DND-41 (cell line): ENCODE results near the gene MEIOC.

ENCODE experiments used
- ATAC-seq: fragments of 200-7000 bp; cut with Tn5 transposase; 3 replicates; pipeline ENCODE4 v1.9.1; 2021; ENCODE audit warnings: low read depth; ENCODE audit not compliant: insufficient read depth
- DNase-seq: peaks from one replicate; pipeline ENCODE4 v3.0.0-alpha.2; 2020
- H2AFZ ChIP-seq: 2 replicates; pipeline ENCODE4 v1.6.0; 2012; ENCODE audit warnings: low read depth, low read length
- H3K27ac ChIP-seq: 2 replicates; pipeline ENCODE4 v1.5.1; 2012; ENCODE audit warnings: low read length, inconsistent platforms
- H3K27me3 ChIP-seq: fragments of 200-600 bp; sonication (generic); 2 replicates; pipeline ENCODE4 v1.6.0; 2012; ENCODE audit warnings: low read length, mild to moderate bottlenecking, inconsistent platforms; ENCODE audit not compliant: insufficient read depth, poor library complexity
- H3K36me3 ChIP-seq: 2 replicates; pipeline ENCODE4 v1.5.1; 2012; ENCODE audit warnings: low read length, inconsistent platforms; ENCODE audit not compliant: insufficient read depth
- H3K4me1 ChIP-seq: 2 replicates; pipeline ENCODE4 v1.5.1; 2012; ENCODE audit warnings: mild to moderate bottlenecking, low read length; ENCODE audit not compliant: insufficient read depth
- H3K4me2 ChIP-seq: 2 replicates; pipeline ENCODE4 v1.6.0; 2012; ENCODE audit warnings: mild to moderate bottlenecking, moderate library complexity, low read length, inconsistent platforms; ENCODE audit not compliant: insufficient read depth
- H3K4me3 ChIP-seq, 2 experiments: fragments of 200-600 bp in 1 of 2; shearing (Covaris generic) in 1 of 2; 2 replicates each; pipeline ENCODE4 v1.5.1; 2012 to 2016; ENCODE audit warnings: inconsistent platforms in 2 of 2, low read length in 2 of 2, mild to moderate bottlenecking in 2 of 2, low read depth in 1 of 2, moderate library complexity in 1 of 2
- H3K79me2 ChIP-seq: 2 replicates; pipeline ENCODE4 v1.6.0; 2012; ENCODE audit warnings: low read length, inconsistent platforms; ENCODE audit not compliant: insufficient read depth
- H3K9ac ChIP-seq: 2 replicates; pipeline ENCODE4 v1.6.0; 2012; ENCODE audit warnings: low read depth, mild to moderate bottlenecking, inconsistent platforms, low read length, moderate library complexity
- H3K9me3 ChIP-seq: 2 replicates; pipeline ENCODE4 v1.5.1; 2012; ENCODE audit warnings: low read length, moderate library complexity, mild to moderate bottlenecking, inconsistent platforms; ENCODE audit not compliant: insufficient read depth, severe bottlenecking
- H4K20me1 ChIP-seq: 2 replicates; pipeline ENCODE4 v1.6.0; 2012; ENCODE audit warnings: low read length; ENCODE audit not compliant: insufficient read depth
- CTCF ChIP-seq: IDR thresholded peaks from 2 replicates; pipeline ENCODE4 v1.5.1; 2012; ENCODE audit warnings: borderline replicate concordance, low read length, moderate library complexity, mild to moderate bottlenecking; ENCODE audit not compliant: poor library complexity, severe bottlenecking; ENCODE audit errors: extremely low read depth
- EZH2 ChIP-seq: IDR thresholded peaks from 3 replicates; pipeline ENCODE4 v1.6.1; 2012; ENCODE audit warnings: borderline replicate concordance, low read depth, mild to moderate bottlenecking, moderate library complexity, low read length, inconsistent platforms; ENCODE audit not compliant: severe bottlenecking

Gene MEIOC

DNA sequence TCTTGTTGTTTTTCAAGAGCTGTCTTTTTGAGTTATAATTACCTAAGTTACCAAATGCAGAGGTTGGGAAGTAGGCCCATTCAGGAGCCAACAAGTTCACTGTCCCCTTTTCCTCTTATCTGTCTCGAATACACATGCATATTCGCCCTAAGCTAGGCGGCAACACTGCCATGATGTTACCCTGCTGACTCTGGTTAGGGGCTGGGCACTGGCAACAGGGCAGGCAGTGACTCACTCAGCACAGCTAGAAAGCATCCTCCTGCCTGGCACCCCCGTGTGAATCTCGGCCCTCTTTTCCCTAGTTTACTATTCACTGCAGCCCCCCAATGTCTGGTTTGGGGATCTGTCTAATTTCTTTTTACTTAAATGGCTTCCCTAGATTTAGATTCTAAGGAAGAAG lies 66.0 kb downstream of the MEIOC start:
- no peak overlapping the region for H3K4me2 ChIP-seq
- H3K4me3 ChIP-seq, result no peak overlapping the region
- DNase-seq (no peak), ATAC-seq (no peak)
- H4K20me1 ChIP-seq, result no peaks in the 10 kb centered on the region
- H3K79me2 ChIP-seq, result no peaks in the 10 kb centered on the region
- no peaks in the 10 kb centered on the region for H3K4me1 ChIP-seq
- no peak overlapping the region for H3K27ac ChIP-seq
- no peaks in the 10 kb centered on the region for H3K9me3 ChIP-seq
- no peak overlapping the region for H3K9ac ChIP-seq
- TF ChIP-seq EZH2, result no peak
- TF ChIP-seq CTCF, result no peak
- H3K36me3 ChIP-seq, result peaks cover 50% of the 10 kb centered on the region
- no peaks in the 10 kb centered on the region for H3K27me3 ChIP-seq
- no peak overlapping the region for H2AFZ ChIP-seq
